T-helper 1 cell treated with Interleukin-12 subunit alpha and Interleukin-12 subunit beta and Interleukin-4 antibody, amounts not matched to agents 30 ng/mL and 1 ng/mL, for 36 hours (primary cell): ENCODE measurements around the gene FAIM. TPM values are rescaled to one million over a fixed set of nuclear protein-coding genes. Genes with fewer than 3 reads are reported as not detected.
"Not testable (repeated sequence)": the region's sequence is repeated elsewhere in the genome, so short reads cannot be mapped to it uniquely, and the experiment has no call there.

Experiments used
- intact Hi-C: fragments of 100-400 bp; cut with micrococcal nuclease; formaldehyde crosslinking; loops from one replicate; pipeline ENCODE4 v1.15.1; 2024
- total RNA-seq: library from RNA; stranded (reverse); gene quantifications from 2 replicates; pipeline ENCODE4 v1.2.3, GENCODE V29; 2022

FAIM gene
- total RNA-seq, 1 donor from 2014 or later, result 2.0 TPM

DNA sequence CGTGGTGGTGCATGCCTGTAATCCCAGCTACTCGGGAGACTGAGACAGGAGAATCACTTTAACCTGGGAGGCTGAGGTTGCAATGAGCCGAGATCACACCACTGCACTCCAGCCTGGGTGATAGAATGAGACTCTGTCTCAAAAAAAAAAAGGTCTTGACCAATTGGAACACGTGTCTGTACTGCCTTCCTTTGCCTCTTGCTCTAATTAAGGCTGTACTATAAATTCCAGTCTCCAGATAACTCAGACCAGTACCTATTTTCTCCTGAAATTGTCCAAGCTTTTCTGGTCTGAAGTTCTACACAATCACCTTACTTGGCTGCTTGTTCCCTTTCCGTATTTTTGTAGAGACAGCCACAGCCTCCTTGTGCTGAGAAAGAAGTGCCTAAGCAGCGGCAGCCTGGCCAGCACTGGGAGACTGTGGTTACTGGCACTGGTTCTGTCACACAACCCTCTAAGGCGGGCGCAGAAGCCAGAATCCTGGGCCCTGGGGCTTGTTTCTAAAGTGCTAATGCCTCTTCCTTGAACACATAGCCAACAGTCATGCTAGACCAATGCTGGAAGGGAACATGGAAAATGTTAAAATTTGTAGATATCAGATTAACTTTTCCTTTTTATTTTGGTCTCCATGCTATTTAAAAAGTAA is 8.3 kb upstream of the FAIM start:
- intact Hi-C loops, result no loop called here

DNA sequence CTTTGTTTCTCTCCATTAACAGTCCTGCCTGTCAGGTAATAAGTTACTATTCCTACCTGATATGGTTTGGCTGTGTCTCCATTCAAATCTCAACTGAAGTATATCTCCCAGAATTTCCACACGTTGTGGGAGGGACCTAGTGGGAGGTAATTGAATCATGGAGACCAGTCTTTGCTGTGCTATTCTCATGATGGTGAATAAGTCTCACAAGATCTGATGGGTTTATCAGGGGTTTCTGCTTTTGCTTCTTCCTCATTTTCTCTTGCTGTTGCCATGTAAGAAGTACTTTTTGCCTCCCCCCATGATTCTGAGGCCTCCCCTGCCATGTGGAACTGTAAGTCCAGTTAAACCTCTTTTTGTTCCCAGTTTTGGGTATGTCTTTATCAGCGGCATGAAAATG is 6.9 kb upstream of the FAIM start:
- intact Hi-C loops, result not testable (repeated sequence)

DNA sequence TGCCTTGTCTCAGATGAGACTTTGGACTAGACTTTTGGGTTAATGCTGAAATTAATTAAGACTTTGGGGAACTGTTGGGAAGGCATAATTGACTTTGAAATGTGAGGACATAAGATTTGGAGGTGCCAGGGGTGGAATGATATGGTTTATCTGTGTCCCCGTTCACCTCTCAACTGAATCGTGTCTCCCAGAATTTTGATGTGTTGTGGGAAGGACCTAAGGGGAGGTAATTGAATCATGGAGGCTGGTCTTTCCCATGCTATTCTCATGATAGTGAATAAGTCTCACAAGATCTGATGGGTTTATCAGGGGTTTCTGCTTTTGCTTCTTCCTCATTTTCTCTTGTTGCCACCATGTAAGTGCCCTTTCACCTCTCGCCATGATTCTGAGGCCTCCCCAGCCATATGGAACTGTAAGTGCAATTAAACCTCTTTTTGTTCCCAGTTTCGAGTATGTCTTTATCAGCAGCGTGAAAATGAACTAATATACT is 4.4 kb upstream of the FAIM start:
- intact Hi-C loops, result not testable (repeated sequence)

DNA sequence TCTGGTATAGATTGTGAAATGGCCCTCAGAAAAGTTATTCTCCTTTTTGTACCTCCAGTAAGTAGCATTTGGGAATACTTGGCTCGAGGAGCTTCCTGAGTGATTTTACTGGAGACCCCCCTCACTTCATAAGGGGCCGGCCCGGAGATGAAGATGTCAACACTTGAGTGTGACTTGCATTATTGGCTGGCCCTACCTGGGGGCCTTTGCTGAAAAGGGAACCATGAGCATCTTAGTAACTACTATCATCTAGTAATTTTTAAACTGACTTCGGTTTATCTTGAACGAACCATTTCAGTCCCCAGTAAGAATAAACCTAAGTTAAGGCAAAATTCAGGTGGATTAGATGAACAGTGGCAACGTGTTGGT is 1.3 kb downstream of the FAIM start:
- intact Hi-C loops, result loop anchor here (1.0 to 5.0 kb wide), 6 partner anchors 16 to 438 kb away; partner anchors contain the start of genes ARMC8, CEP70, DBR1 and NME9

DNA sequence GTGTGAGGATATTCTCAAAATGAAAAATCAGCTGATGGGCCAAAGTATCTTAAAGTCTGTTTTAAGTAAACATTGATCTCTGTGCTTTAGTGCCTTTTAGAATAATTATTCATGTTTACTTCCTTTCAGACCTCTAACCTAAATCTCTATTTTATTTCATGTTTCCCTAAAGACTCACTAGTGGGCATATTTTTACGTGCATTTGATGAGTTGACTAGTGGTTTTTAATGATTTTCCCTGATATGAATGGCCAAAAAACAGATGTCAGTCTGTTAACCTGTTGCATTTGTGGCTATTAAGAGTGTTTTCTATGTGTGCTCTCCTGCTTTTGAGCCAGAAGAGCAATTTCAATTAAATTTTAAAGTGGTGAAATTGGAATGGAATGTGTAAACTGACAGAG is 6.9 kb downstream of the FAIM start:
- intact Hi-C loops, result no loop called here

DNA sequence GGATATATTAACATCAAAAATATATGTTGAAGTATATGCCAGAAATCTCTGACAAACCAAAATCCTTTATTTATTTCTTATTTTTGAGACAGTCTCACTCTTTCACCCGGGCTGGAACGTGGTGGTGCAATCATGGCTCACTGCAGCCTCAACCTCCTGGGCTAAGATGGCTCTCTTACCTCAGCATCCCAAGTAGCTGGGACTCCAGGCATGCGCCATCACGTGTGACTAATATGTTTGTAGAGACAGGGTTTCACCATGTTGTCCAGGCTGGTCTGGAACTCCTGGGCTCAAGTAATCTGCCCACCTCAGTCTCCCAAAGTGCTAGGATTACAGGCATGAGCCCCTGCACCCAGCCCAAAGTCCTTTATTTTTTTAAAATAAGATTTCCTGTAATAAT is 11.9 kb downstream of the FAIM start:
- intact Hi-C loops, result no loop called here

DNA sequence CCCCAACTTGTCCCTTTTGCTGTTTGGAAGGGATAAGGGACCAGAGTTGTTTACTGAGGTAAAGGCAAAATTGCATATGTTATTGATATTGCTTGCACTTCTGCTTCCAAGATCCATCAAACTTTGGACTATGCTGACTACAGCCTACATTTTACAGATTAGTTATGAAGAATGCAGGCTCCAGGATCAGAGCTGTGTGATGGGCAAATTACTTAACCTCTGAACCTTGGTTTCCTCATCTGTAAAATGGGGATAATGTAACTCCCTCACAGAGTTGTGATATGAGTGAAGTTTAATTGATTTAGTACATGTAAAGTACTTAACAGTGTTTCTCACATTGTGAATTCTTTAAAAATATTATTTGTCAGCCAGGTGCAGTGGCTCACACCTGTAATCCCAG is 15.9 kb downstream of the FAIM start:
- intact Hi-C loops, result no loop called here

DNA sequence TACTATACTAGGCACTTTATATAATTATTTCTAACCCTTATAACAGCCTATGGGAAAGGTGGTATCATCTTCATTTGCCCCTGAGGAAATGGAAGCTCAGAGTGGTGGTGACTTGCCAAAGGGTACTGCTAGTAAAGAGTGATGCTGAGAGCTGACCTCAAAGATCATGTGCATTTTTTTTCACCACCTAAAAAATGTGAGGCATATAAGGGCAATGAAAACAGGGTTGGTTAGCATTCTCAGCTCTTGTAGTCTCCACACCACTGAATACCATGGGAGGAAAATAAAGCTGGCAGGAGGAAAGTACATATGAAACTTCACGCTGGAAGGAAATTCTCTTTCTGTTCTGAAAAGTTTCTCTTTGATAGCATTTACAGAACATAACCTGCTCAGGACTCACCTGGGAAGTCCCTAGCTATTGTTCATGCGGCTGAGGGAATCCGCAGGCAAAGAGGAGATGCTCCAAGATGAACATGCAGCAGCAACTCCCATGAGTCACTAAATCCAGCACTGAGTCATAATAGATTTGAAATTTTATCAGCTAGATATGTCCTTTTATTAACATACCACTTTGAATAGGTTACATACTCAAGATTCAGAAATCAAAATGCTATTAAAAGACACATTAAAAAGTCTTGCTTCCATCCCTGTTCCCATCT is 17.3 kb downstream of the FAIM start:
- intact Hi-C loops, result no loop called here

DNA sequence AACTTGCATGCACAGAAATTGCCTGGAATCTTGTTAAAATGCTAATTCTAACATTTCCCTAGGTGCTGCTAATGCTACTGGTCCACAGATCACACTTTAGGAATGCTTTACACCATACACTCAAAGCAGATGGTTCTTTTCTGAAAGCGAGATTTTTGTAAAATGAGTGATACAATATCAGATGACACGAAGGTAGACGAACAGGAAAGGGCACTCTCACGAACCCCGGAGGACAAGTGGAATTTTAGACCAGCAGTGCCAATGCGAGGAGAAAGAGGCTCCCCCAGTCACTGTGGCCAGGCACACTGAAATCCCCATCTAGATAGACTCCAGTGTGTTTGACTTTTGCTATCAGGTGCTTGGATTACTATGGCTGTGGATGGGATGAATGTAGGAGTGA is 21.0 kb downstream of the FAIM start:
- intact Hi-C loops, result no loop called here

DNA sequence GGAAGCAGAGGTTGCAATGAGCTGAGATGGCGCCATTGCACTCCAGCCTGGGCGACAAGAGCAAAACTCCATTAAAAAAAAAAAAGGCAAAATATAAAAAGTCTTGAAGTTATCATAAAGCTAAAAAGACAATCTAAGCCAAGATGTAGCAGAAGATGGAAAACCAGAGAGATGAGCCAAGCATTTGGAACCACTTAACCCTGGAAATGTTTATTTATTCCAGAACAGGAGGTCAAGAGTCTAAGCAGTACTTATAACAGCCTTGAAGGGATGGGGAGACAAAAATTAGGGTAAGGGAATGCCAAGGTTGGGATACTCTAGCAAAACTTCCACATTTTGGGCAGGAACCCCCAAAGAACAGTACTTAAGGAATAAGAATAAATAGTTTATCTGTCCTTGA is 30.1 kb downstream of the FAIM start:
- intact Hi-C loops, result no loop called here

DNA sequence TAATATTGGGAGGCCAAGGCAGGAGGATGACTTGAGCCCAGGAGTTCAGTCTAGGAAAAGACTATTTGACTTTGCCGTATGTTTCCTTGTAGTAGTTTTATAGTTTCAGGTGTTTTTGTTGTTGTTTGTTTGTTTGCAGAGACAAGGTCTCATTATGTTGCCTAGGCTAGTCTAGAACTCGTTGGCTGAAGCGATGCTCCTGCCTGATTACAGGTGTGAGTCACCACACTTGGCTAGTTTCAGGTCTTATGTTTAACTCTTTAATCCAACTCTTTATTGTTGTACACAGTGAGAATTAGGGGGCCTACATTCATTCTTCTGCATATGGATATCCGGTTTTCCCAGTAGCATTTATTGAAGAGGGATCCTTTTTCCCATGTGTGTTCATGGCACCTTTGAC is 32.0 kb downstream of the FAIM start:
- intact Hi-C loops, result no loop called here

DNA sequence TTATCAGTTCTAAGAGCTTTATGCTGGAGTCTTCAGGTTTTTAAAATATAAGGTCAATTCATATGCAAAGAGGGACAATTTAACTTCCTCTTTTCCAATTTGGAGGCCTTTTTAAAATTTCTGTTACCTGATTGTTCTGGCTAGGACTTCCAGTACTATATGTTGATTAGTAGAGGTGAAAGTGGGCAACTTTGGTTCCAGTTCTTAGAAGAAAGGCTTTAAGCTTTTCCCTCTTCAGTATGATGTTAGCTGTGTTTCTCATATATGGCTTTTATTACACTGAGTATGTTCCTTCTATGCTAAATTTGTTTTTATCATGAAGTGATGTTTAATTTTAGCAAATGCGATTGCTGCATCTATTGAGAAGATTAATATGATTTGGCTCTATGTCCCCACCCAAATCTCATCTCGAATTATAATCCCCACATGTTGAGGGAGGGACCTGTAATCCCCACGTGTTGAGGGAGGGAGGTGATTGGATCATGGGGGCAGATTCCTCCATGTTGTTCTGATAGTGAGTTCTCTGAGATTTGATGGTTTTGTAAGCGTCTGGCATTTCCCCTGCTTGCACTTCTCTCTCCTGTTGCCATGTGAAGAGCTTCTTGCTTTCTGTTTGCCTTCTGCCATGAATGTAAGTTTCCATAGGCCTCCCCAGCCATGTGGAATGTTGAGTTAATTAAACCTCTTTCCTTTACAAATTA is 33.8 kb downstream of the FAIM start:
- intact Hi-C loops, result no loop called here

DNA sequence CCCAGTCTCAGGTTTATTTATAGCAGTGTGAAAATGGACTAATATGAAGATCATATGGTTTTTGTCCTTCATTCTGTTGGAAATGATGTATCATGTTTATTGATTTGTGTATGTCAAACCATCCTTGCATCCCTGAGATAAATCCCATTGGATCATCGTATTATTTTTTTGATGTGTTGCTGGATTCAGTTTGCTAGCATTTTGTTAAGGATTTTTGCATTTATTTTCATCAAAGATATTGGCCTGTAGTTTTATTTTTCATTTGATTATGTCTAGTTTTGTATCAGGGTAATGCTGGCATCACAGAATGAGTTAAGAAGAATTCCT is 34.3 kb downstream of the FAIM start:
- intact Hi-C loops, result no loop called here

DNA sequence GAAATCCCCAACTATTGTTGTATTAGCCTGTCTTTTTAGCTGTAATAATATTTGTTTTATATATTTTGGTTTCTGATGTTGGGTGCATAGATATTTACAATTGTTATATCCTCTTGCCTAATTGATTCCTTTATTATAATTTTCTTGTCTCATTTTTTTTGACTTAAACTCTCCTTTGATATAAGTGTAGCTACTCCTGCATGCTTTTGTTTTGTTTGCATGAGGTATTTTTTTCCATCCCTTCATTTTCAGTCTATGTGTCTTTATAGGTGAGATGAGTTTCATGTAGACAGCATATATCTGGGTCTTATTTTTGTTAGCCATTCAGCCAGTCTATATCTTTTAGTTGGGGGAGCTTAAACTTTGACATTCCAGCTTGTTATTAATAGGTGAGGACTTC is 37.4 kb downstream of the FAIM start:
- intact Hi-C loops, result no loop called here

DNA sequence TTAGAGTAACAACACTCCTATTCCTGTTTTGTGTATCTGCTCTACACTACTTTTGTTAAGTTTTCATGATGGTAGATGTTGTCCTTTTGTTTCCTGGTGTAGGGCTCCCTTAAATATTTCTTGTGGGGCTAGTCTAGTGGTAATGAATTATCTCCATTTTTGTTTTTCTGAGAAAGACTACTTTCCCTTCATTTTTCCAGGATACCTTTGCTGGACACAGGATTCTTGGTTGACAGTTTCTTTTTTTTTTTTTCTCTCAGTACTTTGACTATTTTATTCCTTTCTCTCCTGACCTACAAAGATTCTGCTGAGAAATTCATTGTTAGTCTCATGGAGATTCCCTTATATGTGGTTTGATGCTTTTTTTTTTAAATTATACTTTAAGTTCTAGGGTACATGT is 37.9 kb downstream of the FAIM start:
- intact Hi-C loops, result no loop called here

DNA sequence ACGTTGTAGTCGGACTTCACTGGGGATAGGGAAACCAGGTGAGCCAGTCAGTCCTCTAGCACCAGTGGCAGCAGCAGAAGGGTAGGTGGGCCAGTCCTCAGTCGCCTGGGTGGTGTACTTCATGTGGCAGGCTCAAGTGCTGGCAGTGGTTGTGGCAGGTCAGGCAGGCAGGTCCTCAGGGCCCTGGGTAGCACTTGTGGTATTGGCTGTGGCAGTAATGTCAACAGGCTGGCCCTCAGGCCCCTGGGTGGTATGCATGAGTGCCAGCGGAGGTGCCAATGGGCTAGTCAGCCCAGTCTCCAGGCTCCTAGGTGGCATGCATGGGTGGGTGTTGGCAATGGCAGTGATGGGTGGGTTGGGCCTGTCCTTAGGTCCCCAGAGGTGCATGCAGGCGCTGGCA is 40.6 kb downstream of the FAIM start:
- intact Hi-C loops, result no loop called here

DNA sequence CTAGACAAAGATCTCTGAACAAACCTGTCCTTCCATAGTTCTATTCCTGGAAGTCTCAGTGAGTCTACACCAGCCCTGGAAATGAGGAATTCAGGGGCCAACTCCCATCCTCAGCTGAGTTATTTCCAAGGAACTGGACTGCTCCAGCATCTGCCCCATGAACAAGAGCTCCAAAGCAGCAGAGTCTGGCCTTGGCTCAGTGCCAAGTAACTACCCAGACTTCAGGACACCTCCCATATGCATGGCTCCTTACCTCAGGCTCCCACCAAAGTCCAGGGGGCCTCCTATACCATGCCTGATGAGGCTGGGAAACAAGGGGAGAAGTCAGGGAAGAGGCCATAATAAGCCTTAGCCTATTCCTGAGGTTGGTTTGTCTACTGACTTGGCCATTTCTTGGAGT is 45.0 kb downstream of the FAIM start:
- intact Hi-C loops, result no loop called here

DNA sequence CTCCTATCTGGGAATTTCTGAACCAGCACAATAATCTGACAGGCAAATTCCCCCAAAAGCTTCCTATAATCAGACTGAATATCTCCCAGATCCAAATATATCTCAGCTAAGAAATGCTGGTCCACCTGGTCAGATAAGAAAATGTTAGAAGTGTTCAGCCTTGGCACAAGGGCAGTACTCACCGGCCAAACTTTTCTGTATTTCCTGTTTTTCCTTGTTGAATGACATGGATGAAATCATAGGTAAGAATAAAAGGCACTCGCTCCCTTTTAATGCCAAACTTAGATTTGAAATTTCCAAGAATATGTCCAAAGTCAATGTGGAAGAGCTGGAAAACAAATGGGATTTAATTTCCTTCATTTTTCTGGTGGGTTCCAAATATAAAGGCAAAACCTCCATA is 48.9 kb downstream of the FAIM start:
- intact Hi-C loops, result no loop called here

DNA sequence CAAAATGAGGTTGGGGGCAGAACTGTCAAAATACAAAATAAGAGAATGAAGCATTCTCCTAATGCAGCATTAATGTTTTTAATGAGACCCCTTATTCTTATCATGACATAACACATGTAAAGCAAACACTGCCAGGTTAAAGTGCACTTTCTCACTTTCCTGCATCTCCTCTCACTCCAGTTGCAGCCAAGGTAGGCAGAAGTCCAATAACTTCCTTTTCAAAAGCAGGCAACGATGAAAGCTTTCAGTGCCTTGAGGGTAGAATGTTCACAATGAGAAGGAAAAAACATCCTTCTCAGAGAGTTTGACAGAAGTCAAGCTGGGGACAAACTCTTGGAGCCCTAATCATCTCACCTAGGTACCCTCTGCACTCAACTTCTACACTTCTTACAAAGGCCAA is 59.5 kb downstream of the FAIM start:
- intact Hi-C loops, result no loop called here

DNA sequence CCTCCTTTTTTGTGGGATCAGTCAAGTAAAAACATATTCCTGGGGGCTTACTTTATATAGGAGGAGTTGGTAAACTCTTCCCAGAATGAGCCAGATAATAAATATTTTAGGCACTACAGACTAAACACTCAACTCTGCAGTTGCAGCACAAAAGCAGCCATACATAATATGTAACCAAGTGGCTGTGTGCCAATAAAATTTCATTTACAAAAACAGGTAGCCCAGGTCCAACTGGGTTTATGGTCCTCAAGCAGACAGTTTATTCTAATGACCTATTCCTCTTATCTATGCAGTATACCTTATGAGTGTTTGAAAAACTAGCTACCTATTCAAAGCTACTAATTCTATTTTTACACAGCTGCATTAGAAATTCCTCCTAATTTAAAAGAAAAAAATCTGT is 61.8 kb downstream of the FAIM start:
- intact Hi-C loops, result no loop called here

DNA sequence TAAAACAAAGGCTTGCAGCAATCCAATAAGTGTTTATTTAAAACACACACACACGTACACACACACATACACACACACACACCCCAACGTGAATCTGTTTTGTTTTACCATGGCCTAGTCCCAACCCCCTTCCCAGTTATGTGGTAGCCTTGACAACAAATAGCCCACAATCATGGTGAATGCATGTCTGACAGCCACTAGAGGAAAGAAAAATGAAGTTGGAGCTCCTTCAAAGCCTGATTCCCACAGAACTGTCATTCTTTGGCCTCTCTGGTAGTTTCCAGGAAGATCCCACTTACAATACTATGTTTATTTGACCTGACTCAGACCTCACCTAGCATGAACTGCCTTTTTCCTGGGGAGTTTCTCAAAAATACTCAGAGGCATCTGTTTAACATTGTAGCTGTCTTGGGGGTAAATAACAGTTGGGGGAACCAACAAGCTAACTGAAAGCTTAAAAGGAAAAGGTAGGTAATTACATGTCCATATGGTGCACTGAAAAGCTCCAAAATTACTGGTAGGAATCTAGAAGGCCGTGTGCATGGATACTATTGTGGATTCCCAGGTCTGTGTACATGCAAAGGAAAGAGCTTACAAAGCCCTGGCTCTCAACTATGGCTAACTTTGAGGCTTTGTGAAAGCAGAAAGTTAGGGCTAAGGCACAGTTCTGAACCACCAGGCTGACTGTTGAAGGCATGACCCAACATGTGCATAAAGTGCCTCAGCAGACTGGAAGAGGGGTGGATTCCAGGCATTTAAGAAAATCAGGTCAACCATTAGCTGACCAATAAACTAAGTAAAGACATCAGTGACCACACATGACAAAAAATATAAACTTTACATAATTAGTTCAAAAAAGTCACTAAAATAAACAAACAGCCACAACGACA is 65.3 kb downstream of the FAIM start:
- intact Hi-C loops, result no loop called here

DNA sequence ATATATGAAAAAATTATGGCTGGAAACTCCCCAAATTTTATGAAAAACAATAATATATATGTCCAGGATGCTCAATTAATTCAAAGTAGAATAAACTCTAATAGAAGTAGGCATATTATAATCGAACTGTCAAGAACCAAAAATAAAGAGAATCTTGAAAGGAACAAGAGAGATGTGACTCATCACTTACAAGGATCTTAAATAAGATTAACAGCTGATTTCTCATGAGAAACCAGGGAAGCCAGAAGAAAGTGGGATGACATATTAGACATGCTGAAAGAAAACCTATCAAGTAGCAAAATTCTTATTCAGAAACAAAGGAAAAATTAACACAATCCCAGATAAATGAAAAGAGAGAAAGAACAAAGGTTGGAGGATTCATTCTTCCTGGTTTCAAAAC is 66.8 kb downstream of the FAIM start:
- intact Hi-C loops, result no loop called here
